HPDE6-E6E7 (cell line): ENCODE data around the gene HAND1.

Experiments used
- DNase-seq: peaks from one replicate; pipeline ENCODE4 v3.0.0; 2011; ENCODE audit warnings: missing footprints; ENCODE audit errors: extremely low spot score

HAND1 gene

GRCh38 chr5:154459015-154459414 lies 19.0 kb downstream of the HAND1 start:
- DNase-seq: no peak

GRCh38 chr5:154456540-154456939 lies 21.5 kb downstream of the HAND1 start:
- no peak for DNase-seq

GRCh38 chr5:154455585-154455984 lies 22.4 kb downstream of the HAND1 start:
- no peak for DNase-seq

GRCh38 chr5:154451957-154452356 lies 26.1 kb downstream of the HAND1 start:
- DNase-seq: no peak

- DNase-seq: no peak
Measured at GRCh38 chr5:154449786-154450185, 28.2 kb downstream of the HAND1 start.

- no peak for DNase-seq
Measured at GRCh38 chr5:154447089-154447725, 30.8 kb downstream of the HAND1 start.

GRCh38 chr5:154446195-154447088 lies 31.6 kb downstream of the HAND1 start:
- peak; percentile 46 for DNase-seq

GRCh38 chr5:154445422-154446194 lies 32.4 kb downstream of the HAND1 start, which contains the start of gene SAP30L:
TSS of gene SAP30L (plus strand) at chr5:154445997. CDS start at chr5:154446605, 608 bp downstream.
- peak; percentile 100 for DNase-seq

- DNase-seq: no peak
Measured at GRCh38 chr5:154444556-154445421, 33.2 kb downstream of the HAND1 start.

- peak; percentile 78 for DNase-seq
Measured at GRCh38 chr5:154442801-154443200, 35.2 kb downstream of the HAND1 start.

- no peak for DNase-seq
Measured at GRCh38 chr5:154440540-154440939, 37.5 kb downstream of the HAND1 start.

- no peak for DNase-seq
Measured at GRCh38 chr5:154437281-154437965, 40.6 kb downstream of the HAND1 start.

- DNase-seq: no peak
Measured at GRCh38 chr5:154435226-154435625, 42.8 kb downstream of the HAND1 start.

- DNase-seq: no peak
Measured at GRCh38 chr5:154430961-154431630, 46.9 kb downstream of the HAND1 start.

- DNase-seq: no peak
Measured at GRCh38 chr5:154430466-154430865, 47.6 kb downstream of the HAND1 start.

GRCh38 chr5:154429341-154429740 lies 48.7 kb downstream of the HAND1 start:
- no peak for DNase-seq

GRCh38 chr5:154428208-154428607 lies 49.8 kb downstream of the HAND1 start:
- DNase-seq: no peak
